ENCODE results near the gene CSTF1. TPM values are rescaled to one million over a fixed set of nuclear protein-coding genes. Genes with fewer than 3 reads are reported as not detected.

Gene CSTF1
- total and polyA plus RNA-seq, 2 donors (not counting 1 experiment from before 2014, with no cell fraction given) = 31.2 to 55.2 TPM

DNA sequence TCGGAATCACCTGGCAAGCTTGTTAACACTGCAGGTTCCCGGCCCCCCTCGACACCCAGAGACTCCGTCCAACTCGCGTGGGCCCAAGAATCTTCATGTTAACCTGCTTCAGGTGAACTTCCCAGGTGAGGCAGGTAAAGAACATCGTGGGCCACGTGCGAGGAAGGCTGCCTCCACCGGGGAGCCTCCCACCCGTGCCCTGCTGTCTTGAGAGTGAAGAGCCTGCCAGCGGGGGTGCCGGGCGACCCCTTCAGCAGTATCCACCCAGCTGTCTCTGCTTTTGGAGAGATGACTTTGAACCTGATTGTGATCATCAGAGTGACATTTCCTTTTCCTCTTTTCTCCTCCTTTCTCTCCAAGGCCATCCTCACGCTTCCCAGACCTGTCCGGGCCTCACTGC, 53.1 kb downstream of the CSTF1 start:
- Histone ChIP-seq H3K4me1 (ENCODE audit: control insufficient read depth, extremely low read depth, insufficient read depth, low read length) (peaks cover 22% of the 10 kb centered on the region), H3K27ac (ENCODE audit: insufficient read depth, low read length) (no peak overlapping the region), H3K9ac (ENCODE audit: insufficient read depth, low read length) (no peak overlapping the region), H3K36me3 (ENCODE audit: control insufficient read depth, insufficient read depth, low read length) (peaks cover 15% of the 10 kb centered on the region), H2AFZ (ENCODE audit: low read length) (no peak overlapping the region), H4K20me1 (ENCODE audit: control insufficient read depth, extremely low read depth, insufficient read depth, low read length) (no peaks in the 10 kb centered on the region), H3K4me3 (replicated peaks in 1 of 4; ENCODE audit: control extremely low read depth in 1 of 4, insufficient read depth in 1 of 4, low read depth in 3 of 4, low read length in 4 of 4) (no peak overlapping the region), H3K27me3 (ENCODE audit: control insufficient read depth, insufficient read depth, low read length) (no peaks in the 10 kb centered on the region), H3K4me2 (ENCODE audit: extremely low read depth, insufficient read depth, low read length) (no peak overlapping the region), H3K9me3 (ENCODE audit: control insufficient read depth, insufficient read depth, low read depth, low read length) (no peaks in the 10 kb centered on the region), H3K79me2 (ENCODE audit: control insufficient read depth, insufficient read depth, low read length) (peaks cover 3% of the 10 kb centered on the region)
- TF ChIP-seq, protein P1, sequence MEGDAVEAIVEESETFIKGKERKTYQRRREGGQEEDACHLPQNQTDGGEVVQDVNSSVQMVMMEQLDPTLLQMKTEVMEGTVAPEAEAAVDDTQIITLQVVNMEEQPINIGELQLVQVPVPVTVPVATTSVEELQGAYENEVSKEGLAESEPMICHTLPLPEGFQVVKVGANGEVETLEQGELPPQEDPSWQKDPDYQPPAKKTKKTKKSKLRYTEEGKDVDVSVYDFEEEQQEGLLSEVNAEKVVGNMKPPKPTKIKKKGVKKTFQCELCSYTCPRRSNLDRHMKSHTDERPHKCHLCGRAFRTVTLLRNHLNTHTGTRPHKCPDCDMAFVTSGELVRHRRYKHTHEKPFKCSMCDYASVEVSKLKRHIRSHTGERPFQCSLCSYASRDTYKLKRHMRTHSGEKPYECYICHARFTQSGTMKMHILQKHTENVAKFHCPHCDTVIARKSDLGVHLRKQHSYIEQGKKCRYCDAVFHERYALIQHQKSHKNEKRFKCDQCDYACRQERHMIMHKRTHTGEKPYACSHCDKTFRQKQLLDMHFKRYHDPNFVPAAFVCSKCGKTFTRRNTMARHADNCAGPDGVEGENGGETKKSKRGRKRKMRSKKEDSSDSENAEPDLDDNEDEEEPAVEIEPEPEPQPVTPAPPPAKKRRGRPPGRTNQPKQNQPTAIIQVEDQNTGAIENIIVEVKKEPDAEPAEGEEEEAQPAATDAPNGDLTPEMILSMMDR (conservative IDR thresholded peaks at IDR 0.05 in 1 of 2, IDR thresholded peaks at IDR 0.05 in 1 of 2; ENCODE audit: low read depth in 1 of 2, low read length in 2 of 2) = no peak
- no peak for TF ChIP-seq EZH2 (IDR thresholded peaks at IDR 0.05; ENCODE audit: low read length, missing control alignments)
- DNase-seq (ENCODE audit: low read depth in 2 of 2) = no peak

DNA sequence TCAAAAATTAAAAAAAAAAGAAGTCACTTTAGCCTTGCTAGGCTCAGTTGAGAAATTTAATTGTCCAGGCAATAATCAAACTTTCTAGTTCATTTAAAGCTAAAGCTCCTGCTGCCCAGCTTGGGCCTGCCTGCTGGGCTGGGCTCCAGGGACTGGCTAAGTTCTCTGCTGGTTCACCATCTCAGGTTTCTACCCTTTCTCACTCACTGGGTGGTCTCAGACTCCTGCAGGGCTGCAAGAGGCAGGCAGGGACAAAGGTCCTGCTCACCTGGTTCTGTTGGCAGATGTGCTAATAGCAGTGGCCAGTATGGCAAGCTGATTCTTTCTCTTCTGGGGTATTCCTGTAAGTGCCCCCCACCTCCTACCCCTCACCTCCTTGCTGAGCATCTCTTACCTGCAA, 54.8 kb downstream of the CSTF1 start:
- DNase-seq (ENCODE audit: low read depth in 2 of 2) = no peak
- H3K27ac ChIP-seq (ENCODE audit: insufficient read depth, low read length) = no peak overlapping the region
- no peak overlapping the region for H3K4me3 ChIP-seq (replicated peaks in 1 of 4; ENCODE audit: control extremely low read depth in 1 of 4, insufficient read depth in 1 of 4, low read depth in 3 of 4, low read length in 4 of 4)
- peaks cover 14% of the 10 kb centered on the region for H3K4me1 ChIP-seq (ENCODE audit: control insufficient read depth, extremely low read depth, insufficient read depth, low read length)
- no peaks in the 10 kb centered on the region for H4K20me1 ChIP-seq (ENCODE audit: control insufficient read depth, extremely low read depth, insufficient read depth, low read length)
- TF ChIP-seq EZH2 (IDR thresholded peaks at IDR 0.05; ENCODE audit: low read length, missing control alignments) = no peak
- TF ChIP-seq, protein P1 (conservative IDR thresholded peaks at IDR 0.05 in 1 of 2, IDR thresholded peaks at IDR 0.05 in 1 of 2; ENCODE audit: low read depth in 1 of 2, low read length in 2 of 2) = no peak
- H3K9me3 ChIP-seq (ENCODE audit: control insufficient read depth, insufficient read depth, low read depth, low read length) = no peaks in the 10 kb centered on the region
- peaks cover 2% of the 10 kb centered on the region for H3K79me2 ChIP-seq (ENCODE audit: control insufficient read depth, insufficient read depth, low read length)
- no peaks in the 10 kb centered on the region for H3K27me3 ChIP-seq (ENCODE audit: control insufficient read depth, insufficient read depth, low read length)
- no peak overlapping the region for H2AFZ ChIP-seq (ENCODE audit: low read length)
- no peak overlapping the region for H3K4me2 ChIP-seq (ENCODE audit: extremely low read depth, insufficient read depth, low read length)
- H3K36me3 ChIP-seq (ENCODE audit: control insufficient read depth, insufficient read depth, low read length) = peaks cover 19% of the 10 kb centered on the region
- no peak overlapping the region for H3K9ac ChIP-seq (ENCODE audit: insufficient read depth, low read length)

DNA sequence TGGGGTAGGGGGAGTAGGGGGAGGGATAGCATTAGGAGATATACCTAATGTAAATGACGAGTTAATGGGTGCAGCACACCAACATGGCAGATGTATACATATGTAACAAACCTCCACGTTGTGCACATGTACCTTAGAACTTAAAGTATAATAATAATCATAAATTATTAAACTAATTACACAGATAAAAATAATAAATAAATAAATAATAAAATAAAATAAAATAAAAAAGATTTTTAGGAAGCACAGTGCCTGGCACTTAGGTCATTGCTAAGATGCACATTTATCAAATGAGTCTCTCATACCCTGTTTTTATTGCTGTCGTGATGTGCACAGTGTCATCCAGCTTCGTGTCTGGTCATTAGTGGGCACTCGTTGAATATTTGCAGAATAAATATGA, 57.0 kb downstream of the CSTF1 start:
- no peaks in the 10 kb centered on the region for H3K9me3 ChIP-seq (ENCODE audit: control insufficient read depth, insufficient read depth, low read depth, low read length)
- no peaks in the 10 kb centered on the region for H3K27me3 ChIP-seq (ENCODE audit: control insufficient read depth, insufficient read depth, low read length)
- no peaks in the 10 kb centered on the region for H3K79me2 ChIP-seq (ENCODE audit: control insufficient read depth, insufficient read depth, low read length)
- TF ChIP-seq, protein P1 (conservative IDR thresholded peaks at IDR 0.05 in 1 of 2, IDR thresholded peaks at IDR 0.05 in 1 of 2; ENCODE audit: low read depth in 1 of 2, low read length in 2 of 2) = no peak
- no peak for TF ChIP-seq EZH2 (IDR thresholded peaks at IDR 0.05; ENCODE audit: low read length, missing control alignments)
- H3K4me2 ChIP-seq (ENCODE audit: extremely low read depth, insufficient read depth, low read length) = no peak overlapping the region
- no peak for DNase-seq (ENCODE audit: low read depth in 2 of 2)
- no peak overlapping the region for H3K4me3 ChIP-seq (replicated peaks in 1 of 4; ENCODE audit: control extremely low read depth in 1 of 4, insufficient read depth in 1 of 4, low read depth in 3 of 4, low read length in 4 of 4)
- no peaks in the 10 kb centered on the region for H4K20me1 ChIP-seq (ENCODE audit: control insufficient read depth, extremely low read depth, insufficient read depth, low read length)
- H3K27ac ChIP-seq (ENCODE audit: insufficient read depth, low read length) = no peak overlapping the region
- peaks cover under 1% of the 10 kb centered on the region for H3K4me1 ChIP-seq (ENCODE audit: control insufficient read depth, extremely low read depth, insufficient read depth, low read length)
- H3K9ac ChIP-seq (ENCODE audit: insufficient read depth, low read length) = no peak overlapping the region
- H2AFZ ChIP-seq (ENCODE audit: low read length) = no peak overlapping the region
- peaks cover 26% of the 10 kb centered on the region for H3K36me3 ChIP-seq (ENCODE audit: control insufficient read depth, insufficient read depth, low read length)
